Measurements from ENCODE around the gene ZSWIM9. TPM values are rescaled to one million over a fixed set of nuclear protein-coding genes. Genes with fewer than 3 reads are reported as not detected.

Gene ZSWIM9
- total RNA-seq, 1 donor from 2014 or later, result 1.3 TPM

GRCh38 chr19:48147597-48148175, 22.8 kb upstream of the ZSWIM9 start:
- Histone ChIP-seq H3K36me3 (ENCODE audit: control insufficient read depth, insufficient read depth, low read length) (peaks cover 7% of the 10 kb centered on the region), H3K4me3 (ENCODE audit: low read depth, low read length) (no peak overlapping the region), H3K27me3 (ENCODE audit: control insufficient read depth, insufficient read depth, low read length) (no peaks in the 10 kb centered on the region)
- no peak for TF ChIP-seq CTCF (IDR thresholded peaks at IDR 0.05; ENCODE audit: insufficient read depth, low read length, severe bottlenecking)
- FAIRE-seq (no peak), DNase-seq (ENCODE audit: low read depth) (no peak)

- FAIRE-seq (no peak), DNase-seq (ENCODE audit: low read depth) (no peak)
- TF ChIP-seq CTCF (IDR thresholded peaks at IDR 0.05; ENCODE audit: insufficient read depth, low read length, severe bottlenecking), result no peak
- no peaks in the 10 kb centered on the region for H3K27me3 ChIP-seq (ENCODE audit: control insufficient read depth, insufficient read depth, low read length)
- H3K4me3 ChIP-seq (ENCODE audit: low read depth, low read length), result no peak overlapping the region
- H3K36me3 ChIP-seq (ENCODE audit: control insufficient read depth, insufficient read depth, low read length), result peaks cover 6% of the 10 kb centered on the region
These were observed 21.9 kb upstream of the ZSWIM9 start for GRCh38 chr19:48148576-48148975.

- no peak for DNase-seq (ENCODE audit: low read depth)
- Histone ChIP-seq H3K4me3 (ENCODE audit: low read depth, low read length) (no peak overlapping the region), H3K36me3 (ENCODE audit: control insufficient read depth, insufficient read depth, low read length) (peaks cover 6% of the 10 kb centered on the region), H3K27me3 (ENCODE audit: control insufficient read depth, insufficient read depth, low read length) (no peaks in the 10 kb centered on the region)
- no peak for FAIRE-seq
- no peak for TF ChIP-seq CTCF (IDR thresholded peaks at IDR 0.05; ENCODE audit: insufficient read depth, low read length, severe bottlenecking)
These were observed 21.1 kb upstream of the ZSWIM9 start for GRCh38 chr19:48149430-48149829.

- no peaks in the 10 kb centered on the region for H3K27me3 ChIP-seq (ENCODE audit: control insufficient read depth, insufficient read depth, low read length)
- TF ChIP-seq CTCF (IDR thresholded peaks at IDR 0.05; ENCODE audit: insufficient read depth, low read length, severe bottlenecking), result peak; percentile 63
- peaks cover 6% of the 10 kb centered on the region for H3K36me3 ChIP-seq (ENCODE audit: control insufficient read depth, insufficient read depth, low read length)
- peak; percentile 35 for DNase-seq (ENCODE audit: low read depth)
- H3K4me3 ChIP-seq (ENCODE audit: low read depth, low read length), result no peak overlapping the region
- no peak for FAIRE-seq
These were observed 17.9 kb upstream of the ZSWIM9 start for GRCh38 chr19:48152551-48152950.

GRCh38 chr19:48154003-48154402, 16.5 kb upstream of the ZSWIM9 start:
- Histone ChIP-seq H3K36me3 (ENCODE audit: control insufficient read depth, insufficient read depth, low read length) (peaks cover 6% of the 10 kb centered on the region), H3K27me3 (ENCODE audit: control insufficient read depth, insufficient read depth, low read length) (no peaks in the 10 kb centered on the region), H3K4me3 (ENCODE audit: low read depth, low read length) (no peak overlapping the region)
- no peak for TF ChIP-seq CTCF (IDR thresholded peaks at IDR 0.05; ENCODE audit: insufficient read depth, low read length, severe bottlenecking)
- DNase-seq (ENCODE audit: low read depth) (no peak), FAIRE-seq (no peak)

- no peak overlapping the region for H3K4me3 ChIP-seq (ENCODE audit: low read depth, low read length)
- no peaks in the 10 kb centered on the region for H3K27me3 ChIP-seq (ENCODE audit: control insufficient read depth, insufficient read depth, low read length)
- FAIRE-seq (no peak), DNase-seq (ENCODE audit: low read depth) (no peak)
- peaks cover 1% of the 10 kb centered on the region for H3K36me3 ChIP-seq (ENCODE audit: control insufficient read depth, insufficient read depth, low read length)
- TF ChIP-seq CTCF (IDR thresholded peaks at IDR 0.05; ENCODE audit: insufficient read depth, low read length, severe bottlenecking), result no peak
These were observed 12.2 kb upstream of the ZSWIM9 start for GRCh38 chr19:48158210-48158790.

Data from bronchial epithelial cell (primary cell).